CD8-positive, alpha-beta memory T cell (primary cell): ENCODE data around the gene TMEM140. TPM values are rescaled to one million over a fixed set of nuclear protein-coding genes. Genes with fewer than 3 reads are reported as not detected.

Experiments used
- CTCF ChIA-PET: fragments of 350-600 bp; sonication (Branson Sonifier 250); formaldehyde crosslinking; loops from one replicate; lab custom pipeline; 2021; ENCODE audit warnings: antibody characterized with exemption; lab: Charles Lee
- POLR2A ChIA-PET: fragments of 350-600 bp; sonication (Branson Sonifier 250); formaldehyde crosslinking; loops from one replicate; lab custom pipeline; 2021; ENCODE audit warnings: antibody characterized with exemption; lab: Charles Lee
- DNase-seq, 5 donors: peaks; one replicate each; pipeline versions ENCODE4 v3.0.0 to v3.0.0-alpha.2; 2020 to 2022; ENCODE audit warnings: mixed read lengths in 1 of 5
- H3K27ac ChIP-seq: one replicate; pipeline ENCODE4 v1.7.0; 2013; ENCODE audit warnings: low read depth, mild to moderate bottlenecking, low read length, moderate library complexity
- H3K27me3 ChIP-seq: 2 replicates; pipeline ENCODE4 v1.7.0; 2013; ENCODE audit warnings: low read length, mild to moderate bottlenecking; ENCODE audit not compliant: insufficient read depth, poor library complexity, severe bottlenecking
- H3K36me3 ChIP-seq: 2 replicates; pipeline ENCODE4 v1.7.0; 2013; ENCODE audit warnings: mild to moderate bottlenecking, low read length, moderate library complexity; ENCODE audit not compliant: insufficient read depth
- H3K4me1 ChIP-seq: 2 replicates; pipeline ENCODE4 v1.7.0; 2013; ENCODE audit warnings: mild to moderate bottlenecking, low read length, moderate library complexity; ENCODE audit not compliant: insufficient read depth
- H3K4me3 ChIP-seq: 2 replicates; pipeline ENCODE4 v1.7.0; 2013; ENCODE audit warnings: mild to moderate bottlenecking, low read length
- H3K9me3 ChIP-seq: 2 replicates; pipeline ENCODE4 v1.7.0; 2013; ENCODE audit warnings: mild to moderate bottlenecking, low read length
- H3K27ac Mint-ChIP-seq, 8 donors: one replicate each; pipeline ENCODE4 v1.8.0; 2020 to 2021; ENCODE audit warnings: mixed read lengths in 8 of 8, mild to moderate bottlenecking in 6 of 8, inconsistent platforms in 3 of 8, moderate library complexity in 3 of 8
- H3K27me3 Mint-ChIP-seq, 2 donors: one replicate each; pipeline ENCODE4 v1.8.0; 2020 to 2021; ENCODE audit warnings: mixed read lengths in 2 of 2, mild to moderate bottlenecking in 1 of 2, moderate library complexity in 1 of 2
- H3K36me3 Mint-ChIP-seq, 3 donors: one replicate each; pipeline ENCODE4 v1.8.0; 2020 to 2021; ENCODE audit warnings: mixed read lengths in 3 of 3, inconsistent platforms in 1 of 3, mild to moderate bottlenecking in 1 of 3
- H3K4me1 Mint-ChIP-seq, 3 donors: one replicate each; pipeline ENCODE4 v1.8.0; 2020 to 2021; ENCODE audit warnings: mixed read lengths in 3 of 3, inconsistent platforms in 1 of 3, mild to moderate bottlenecking in 1 of 3
- H3K4me3 Mint-ChIP-seq, 7 donors: one replicate each; pipeline ENCODE4 v1.8.0; 2020 to 2021; ENCODE audit warnings: mixed read lengths in 7 of 7, mild to moderate bottlenecking in 6 of 7, moderate library complexity in 4 of 7, inconsistent platforms in 2 of 7
- H3K9me3 Mint-ChIP-seq, 5 donors: one replicate each; pipeline ENCODE4 v1.8.0; 2020 to 2022; ENCODE audit warnings: mixed read lengths in 5 of 5, mild to moderate bottlenecking in 3 of 5, moderate library complexity in 2 of 5, inconsistent platforms in 1 of 5
- polyA plus RNA-seq: library from polyadenylated mRNA; unstranded; fragments of 300-500 nt; fragmentation: Illumina TruSeq; gene quantifications from one replicate; pipeline ENCODE4 v1.2.3, GENCODE V29; 2021
- total RNA-seq, 2 experiments: library from RNA; stranded (reverse); gene quantifications; one replicate each; pipeline ENCODE4 v1.2.3, GENCODE V29; 2021

TMEM140 gene
- total and polyA plus RNA-seq, 3 experiments from 2014 or later: 6.6 to 34.4 (median 7.0) TPM

GRCh38 chr7:135181929-135182678 lies 34.2 kb downstream of the TMEM140 start:
- CTCF ChIA-PET: interaction anchor here (1.6 kb wide), 1 partner anchor 11 kb away, joined by 5 read pairs; no protein-coding TSS in a partner anchor
- Mint-ChIP-seq H3K4me3 (no peak overlapping the region), H3K27ac (no peak overlapping the region), H3K4me1 (no peaks in the 10 kb centered on the region), H3K27me3 (peaks cover 0 to 2% of the 10 kb centered on the region in 2 donors), H3K9me3 (peaks cover 27 to 47% (median 42%) of the 10 kb centered on the region in 5 donors), H3K36me3 (peaks cover 34 to 62% (median 61%) of the 10 kb centered on the region in 3 donors)
- H3K27me3 ChIP-seq: no peaks in the 10 kb centered on the region
- no peak overlapping the region for H3K27ac ChIP-seq
- DNase-seq: peak in 1 of 5 donors; percentile 8
- POLR2A ChIA-PET: interaction anchor here (0.6 kb wide), 1 partner anchor 11 kb away, joined by 3 read pairs; no protein-coding TSS in a partner anchor
- H3K4me1 ChIP-seq: no peaks in the 10 kb centered on the region
- no peak overlapping the region for H3K4me3 ChIP-seq
- peaks cover 20% of the 10 kb centered on the region for H3K9me3 ChIP-seq
- H3K36me3 ChIP-seq: no peaks in the 10 kb centered on the region

- Histone ChIP-seq H3K27me3 (no peaks in the 10 kb centered on the region), H3K36me3 (peaks cover 10% of the 10 kb centered on the region), H3K4me3 (no peak overlapping the region), H3K27ac (no peak overlapping the region), H3K4me1 (no peaks in the 10 kb centered on the region), H3K9me3 (peaks cover 20% of the 10 kb centered on the region)
- Mint-ChIP-seq H3K4me3 (no peak overlapping the region), H3K4me1 (no peaks in the 10 kb centered on the region), H3K9me3 (peaks cover 27 to 47% (median 40%) of the 10 kb centered on the region in 5 donors), H3K36me3 (peaks cover 40 to 76% (median 64%) of the 10 kb centered on the region in 3 donors), H3K27ac (no peak overlapping the region), H3K27me3 (peaks cover 0 to 3% of the 10 kb centered on the region in 2 donors)
- CTCF ChIA-PET: no interaction called here
- POLR2A ChIA-PET: no interaction called here
- DNase-seq: no peak
Measured at GRCh38 chr7:135183478-135183877, 35.6 kb downstream of the TMEM140 start.

- Histone ChIP-seq H3K9me3 (peaks cover 20% of the 10 kb centered on the region), H3K4me1 (no peaks in the 10 kb centered on the region), H3K4me3 (no peak overlapping the region), H3K27ac (no peak overlapping the region), H3K27me3 (no peaks in the 10 kb centered on the region), H3K36me3 (peaks cover 14% of the 10 kb centered on the region)
- CTCF ChIA-PET: no interaction called here
- H3K27ac Mint-ChIP-seq: no peak overlapping the region
- no peak for DNase-seq
- POLR2A ChIA-PET: no interaction called here
- H3K4me3 Mint-ChIP-seq: no peak overlapping the region
- no peaks in the 10 kb centered on the region for H3K4me1 Mint-ChIP-seq
- peaks cover 27 to 38% (median 32%) of the 10 kb centered on the region in 5 donors for H3K9me3 Mint-ChIP-seq
- H3K36me3 Mint-ChIP-seq: peaks cover 35 to 80% (median 55%) of the 10 kb centered on the region in 3 donors
- peaks cover 0 to 1% of the 10 kb centered on the region in 2 donors for H3K27me3 Mint-ChIP-seq
Measured at GRCh38 chr7:135184254-135184841, 36.5 kb downstream of the TMEM140 start.

- Histone ChIP-seq H3K4me1 (no peaks in the 10 kb centered on the region), H3K4me3 (no peak overlapping the region), H3K9me3 (peaks cover 20% of the 10 kb centered on the region), H3K27me3 (no peaks in the 10 kb centered on the region), H3K36me3 (peaks cover 14% of the 10 kb centered on the region), H3K27ac (no peak overlapping the region)
- Mint-ChIP-seq H3K4me1 (no peaks in the 10 kb centered on the region), H3K4me3 (no peak overlapping the region), H3K9me3 (peaks cover 19 to 28% (median 23%) of the 10 kb centered on the region in 5 donors), H3K27ac (peak overlapping the region in 2 of 8 donors; percentile 24 to 33), H3K27me3 (peaks cover 0 to 1% of the 10 kb centered on the region in 2 donors), H3K36me3 (peaks cover 40 to 88% (median 44%) of the 10 kb centered on the region in 3 donors)
- DNase-seq: no peak
- CTCF ChIA-PET: no interaction called here
- POLR2A ChIA-PET: no interaction called here
Measured at GRCh38 chr7:135185471-135186260, 37.8 kb downstream of the TMEM140 start.

GRCh38 chr7:135186261-135186540 lies 38.3 kb downstream of the TMEM140 start:
- Mint-ChIP-seq H3K4me1 (no peaks in the 10 kb centered on the region), H3K4me3 (no peak overlapping the region), H3K36me3 (peaks cover 39 to 91% (median 43%) of the 10 kb centered on the region in 3 donors), H3K27me3 (peaks cover 0 to 1% of the 10 kb centered on the region in 2 donors), H3K27ac (peak overlapping the region in 1 of 8 donors; percentile 24), H3K9me3 (peaks cover 15 to 23% (median 19%) of the 10 kb centered on the region in 5 donors)
- POLR2A ChIA-PET: no interaction called here
- H3K4me3 ChIP-seq: no peak overlapping the region
- DNase-seq: no peak
- peaks cover 15% of the 10 kb centered on the region for H3K9me3 ChIP-seq
- peaks cover 14% of the 10 kb centered on the region for H3K36me3 ChIP-seq
- no peaks in the 10 kb centered on the region for H3K27me3 ChIP-seq
- H3K27ac ChIP-seq: no peak overlapping the region
- no peaks in the 10 kb centered on the region for H3K4me1 ChIP-seq
- CTCF ChIA-PET: no interaction called here

- no peak overlapping the region for H3K4me3 ChIP-seq
- CTCF ChIA-PET: no interaction called here
Measured at GRCh38 chr7:135186841-135187253, 39.0 kb downstream of the TMEM140 start.

GRCh38 chr7:135188298-135188984 lies 40.6 kb downstream of the TMEM140 start:
- Mint-ChIP-seq H3K27ac (no peak overlapping the region), H3K4me1 (no peaks in the 10 kb centered on the region), H3K9me3 (peaks cover 0 to 5% (median 4%) of the 10 kb centered on the region in 5 donors), H3K36me3 (peaks cover 18 to 97% (median 46%) of the 10 kb centered on the region in 3 donors), H3K4me3 (no peak overlapping the region), H3K27me3 (peaks cover 0 to 1% of the 10 kb centered on the region in 2 donors)
- Histone ChIP-seq H3K4me3 (no peak overlapping the region), H3K27ac (no peak overlapping the region), H3K27me3 (no peaks in the 10 kb centered on the region), H3K9me3 (no peaks in the 10 kb centered on the region), H3K4me1 (no peaks in the 10 kb centered on the region), H3K36me3 (peaks cover 18% of the 10 kb centered on the region)
- POLR2A ChIA-PET: interaction anchor here (0.6 kb wide), 1 partner anchor 19 kb away, joined by 3 read pairs; no protein-coding TSS in a partner anchor
- DNase-seq: no peak
- CTCF ChIA-PET: interaction anchor here (0.8 to 1.1 kb wide), 2 partner anchors 10 to 18 kb away, joined by 3 read pairs; partner anchors contain the start of gene CYREN

More at GRCh38 chr7:135186841-135187253, 39.0 kb downstream of the TMEM140 start:
- peaks cover 9 to 17% (median 12%) of the 10 kb centered on the region in 5 donors for H3K9me3 Mint-ChIP-seq
- peaks cover 16% of the 10 kb centered on the region for H3K36me3 ChIP-seq
- no peaks in the 10 kb centered on the region for H3K27me3 ChIP-seq
- no peak overlapping the region for H3K27ac ChIP-seq
- H3K4me3 Mint-ChIP-seq: no peak overlapping the region
- POLR2A ChIA-PET: no interaction called here
- no peaks in the 10 kb centered on the region for H3K4me1 Mint-ChIP-seq
- peaks cover 0 to 1% of the 10 kb centered on the region in 2 donors for H3K27me3 Mint-ChIP-seq
- H3K36me3 Mint-ChIP-seq: peaks cover 32 to 91% (median 45%) of the 10 kb centered on the region in 3 donors
- no peak for DNase-seq
- H3K27ac Mint-ChIP-seq: peak overlapping the region in 1 of 8 donors; percentile 50
- peaks cover 10% of the 10 kb centered on the region for H3K9me3 ChIP-seq
- no peaks in the 10 kb centered on the region for H3K4me1 ChIP-seq
